Smooth muscle cell (in vitro differentiated cells): ENCODE results near the gene RILPL1. TPM values are rescaled to one million over a fixed set of nuclear protein-coding genes. Genes with fewer than 3 reads are reported as not detected.
"Not testable (repeated sequence)": the region's sequence is repeated elsewhere in the genome, so short reads cannot be mapped to it uniquely, and the experiment has no call there.

Experiments
- DNase-seq: peaks from one replicate; lab custom pipeline; 2025; ENCODE audit not compliant: unreplicated experiment; lab: John Stamatoyannopoulos, UW
- H2AFZ ChIP-seq: fragments of 200-600 bp; sonication (generic); 2 replicates; pipeline ENCODE4 v1.6.0; 2016; ENCODE audit warnings: antibody characterized with exemption, low read depth, mild to moderate bottlenecking
- H3F3A ChIP-seq: fragments of 200-600 bp; sonication (generic); 2 replicates; pipeline ENCODE4 v1.6.0; 2017; ENCODE audit warnings: antibody characterized with exemption, low read depth
- H3K27ac ChIP-seq: fragments of 200-600 bp; sonication (generic); 2 replicates; pipeline ENCODE4 v1.5.1; 2016; ENCODE audit warnings: low read depth, mild to moderate bottlenecking
- H3K27me3 ChIP-seq: fragments of 200-600 bp; sonication (generic); 2 replicates; pipeline ENCODE4 v1.6.1; 2016; ENCODE audit warnings: low read depth, mild to moderate bottlenecking
- H3K36me3 ChIP-seq: fragments of 200-600 bp; sonication (generic); 2 replicates; pipeline ENCODE4 v1.5.1; 2016; ENCODE audit warnings: low read depth
- H3K4me1 ChIP-seq: fragments of 200-600 bp; sonication (generic); 2 replicates; pipeline ENCODE4 v1.5.1; 2016; ENCODE audit warnings: low read depth
- H3K4me2 ChIP-seq: fragments of 200-600 bp; sonication (generic); 2 replicates; pipeline ENCODE4 v1.6.0; 2016; ENCODE audit warnings: mild to moderate bottlenecking
- H3K4me3 ChIP-seq: fragments of 200-600 bp; sonication (generic); 2 replicates; pipeline ENCODE4 v1.5.1; 2016; ENCODE audit warnings: mild to moderate bottlenecking
- H3K79me2 ChIP-seq: fragments of 200-600 bp; sonication (generic); 2 replicates; pipeline ENCODE4 v1.6.0; 2016; ENCODE audit warnings: low read depth, mild to moderate bottlenecking
- H3K9ac ChIP-seq: fragments of 200-600 bp; sonication (generic); 2 replicates; pipeline ENCODE4 v1.6.0; 2016; ENCODE audit warnings: low read depth
- H3K9me3 ChIP-seq: fragments of 200-600 bp; sonication (generic); replicated peaks from 2 replicates; pipeline ENCODE4 v1.5.1; 2016; ENCODE audit warnings: low read depth
- H4K20me1 ChIP-seq: fragments of 200-600 bp; sonication (generic); 2 replicates; pipeline ENCODE4 v1.6.0; 2016; ENCODE audit warnings: low read depth
- CTCF ChIP-seq: fragments of 200-600 bp; sonication (generic); IDR thresholded peaks from 2 replicates; pipeline ENCODE4 v1.5.1; 2017; ENCODE audit warnings: borderline replicate concordance, mild to moderate bottlenecking, antibody characterized with exemption; ENCODE audit not compliant: insufficient read depth, poor library complexity, severe bottlenecking
- WGBS: methylation state at CpG from one replicate; pipeline ENCODE4 v1.1.7; 2016; ENCODE audit warnings: low lambda C conversion rate; 5-methylcytosine and 5-hydroxymethylcytosine counted together
- polyA plus RNA-seq: library from polyadenylated mRNA; unstranded; fragments of >200 nt; fragmentation: Nextera tagmentation; extraction: Ambion mirVana; gene quantifications from 2 replicates; pipeline ENCODE4 v1.2.1, GENCODE V29; 2016
- total RNA-seq: library from RNA; depleted of rRNA; stranded (reverse); fragments of >200 nt; gene quantifications from 2 replicates; pipeline ENCODE4 v1.2.3, GENCODE V29; 2014

RILPL1 gene
- total and polyA plus RNA-seq, 2 experiments from 2014 or later = 17.9 to 29.8 TPM

- Histone ChIP-seq H3K27me3 (no peaks in the 10 kb centered on the region), H3K27ac (no peak overlapping the region), H3K36me3 (no peaks in the 10 kb centered on the region), H3K4me3 (no peak overlapping the region), H3K9me3 (no peaks in the 10 kb centered on the region), H3K4me1 (no peaks in the 10 kb centered on the region), H3K4me2 (no peak overlapping the region), H2AFZ (no peak overlapping the region), H3F3A (no peaks in the 10 kb centered on the region), H4K20me1 (no peaks in the 10 kb centered on the region), H3K79me2 (no peaks in the 10 kb centered on the region), H3K9ac (no peak overlapping the region)
- 96% methylated on average over 6 of the region's 6 CpGs for WGBS
- no peak for TF ChIP-seq CTCF
- no peak for DNase-seq
Observed at GRCh38 chr12:123433615-123434014, 99.9 kb downstream of the RILPL1 start.

GRCh38 chr12:123431951-123432817, 101.3 kb downstream of the RILPL1 start:
- H3K36me3 ChIP-seq, H3K4me1 ChIP-seq, H3K79me2 ChIP-seq, H3K9me3 ChIP-seq, H3K4me2 ChIP-seq, H3K27me3 ChIP-seq, H3K4me3 ChIP-seq, H2AFZ ChIP-seq, H3K9ac ChIP-seq, H3F3A ChIP-seq, H4K20me1 ChIP-seq, DNase-seq, H3K27ac ChIP-seq: not testable (repeated sequence)
- 93% methylated on average over 15 of the region's 15 CpGs for WGBS

GRCh38 chr12:123429101-123429500, 104.4 kb downstream of the RILPL1 start:
- not testable (repeated sequence) for H3K27me3 ChIP-seq

GRCh38 chr12:123428591-123428990, 104.9 kb downstream of the RILPL1 start:
- no peak overlapping the region for H3K4me3 ChIP-seq
- no peaks in the 10 kb centered on the region for H4K20me1 ChIP-seq
- no peak overlapping the region for H3K9ac ChIP-seq
- no peaks in the 10 kb centered on the region for H3K79me2 ChIP-seq
- no peak overlapping the region for H2AFZ ChIP-seq
- H3K9me3 ChIP-seq = no peaks in the 10 kb centered on the region
- H3K4me1 ChIP-seq = no peaks in the 10 kb centered on the region
- 96% methylated on average over 6 of the region's 6 CpGs for WGBS
- no peak for TF ChIP-seq CTCF
- H3K27ac ChIP-seq = no peak overlapping the region
- no peaks in the 10 kb centered on the region for H3K36me3 ChIP-seq
- H3K4me2 ChIP-seq = no peak overlapping the region
- H3K27me3 ChIP-seq = no peaks in the 10 kb centered on the region
- H3F3A ChIP-seq = no peaks in the 10 kb centered on the region
- no peak for DNase-seq

More at GRCh38 chr12:123429101-123429500, 104.4 kb downstream of the RILPL1 start:
- not testable (repeated sequence) for H3K79me2 ChIP-seq, H3K36me3 ChIP-seq, H3K4me2 ChIP-seq, H3F3A ChIP-seq, H3K9me3 ChIP-seq, H3K9ac ChIP-seq, H3K4me1 ChIP-seq, H3K4me3 ChIP-seq, DNase-seq, H3K27ac ChIP-seq, H4K20me1 ChIP-seq, H2AFZ ChIP-seq
- 97% methylated on average over 8 of the region's 8 CpGs for WGBS
